Measurements from ENCODE around the gene ZNF48. TPM values are rescaled to one million over a fixed set of nuclear protein-coding genes. Genes with fewer than 3 reads are reported as not detected.

ZNF48 gene
- total RNA-seq, 4 donors from 2014 or later: 3.4 to 5.4 (median 4.9) TPM

DNA sequence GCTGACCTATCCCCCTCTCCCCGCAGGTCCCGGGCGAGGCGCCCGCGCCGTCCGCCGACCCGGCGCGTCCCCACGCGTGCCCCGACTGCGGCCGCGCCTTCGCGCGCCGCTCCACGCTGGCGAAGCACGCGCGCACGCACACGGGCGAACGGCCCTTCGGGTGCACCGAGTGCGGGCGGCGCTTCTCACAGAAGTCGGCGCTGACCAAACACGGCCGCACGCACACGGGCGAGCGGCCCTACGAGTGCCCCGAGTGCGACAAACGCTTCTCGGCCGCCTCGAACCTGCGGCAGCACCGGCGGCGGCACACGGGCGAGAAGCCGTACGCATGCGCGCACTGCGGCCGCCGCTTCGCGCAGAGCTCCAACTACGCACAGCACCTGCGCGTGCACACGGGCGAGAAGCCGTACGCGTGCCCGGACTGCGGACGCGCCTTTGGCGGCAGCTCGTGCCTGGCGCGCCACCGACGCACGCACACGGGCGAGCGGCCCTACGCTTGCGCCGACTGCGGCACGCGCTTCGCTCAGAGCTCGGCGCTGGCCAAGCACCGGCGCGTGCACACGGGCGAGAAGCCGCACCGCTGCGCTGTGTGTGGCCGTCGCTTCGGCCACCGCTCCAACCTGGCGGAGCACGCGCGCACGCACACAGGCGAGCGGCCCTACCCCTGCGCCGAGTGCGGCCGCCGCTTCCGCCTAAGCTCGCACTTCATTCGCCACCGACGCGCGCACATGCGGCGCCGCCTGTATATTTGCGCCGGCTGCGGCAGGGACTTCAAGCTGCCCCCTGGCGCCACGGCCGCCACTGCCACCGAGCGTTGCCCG lies 22.5 kb downstream of the ZNF48 start:
- no peak for TF ChIP-seq CTCF (IDR thresholded peaks at IDR 0.05)
- peak; percentile 87 for ATAC-seq (ENCODE audit: low FRiP score)
- no peak for DNase-seq (ENCODE audit: low spot score)

- ATAC-seq (ENCODE audit: low FRiP score) (no peak), DNase-seq (ENCODE audit: low spot score) (no peak)
- TF ChIP-seq CTCF (IDR thresholded peaks at IDR 0.05): no peak
Measured at GRCh38 chr16:30418350-30419181, 23.3 kb downstream of the ZNF48 start.

- no peak for ATAC-seq (ENCODE audit: low FRiP score)
- DNase-seq (ENCODE audit: low spot score): no peak
- no peak for TF ChIP-seq CTCF (IDR thresholded peaks at IDR 0.05)
Measured at GRCh38 chr16:30421010-30421409, 25.8 kb downstream of the ZNF48 start.

DNA sequence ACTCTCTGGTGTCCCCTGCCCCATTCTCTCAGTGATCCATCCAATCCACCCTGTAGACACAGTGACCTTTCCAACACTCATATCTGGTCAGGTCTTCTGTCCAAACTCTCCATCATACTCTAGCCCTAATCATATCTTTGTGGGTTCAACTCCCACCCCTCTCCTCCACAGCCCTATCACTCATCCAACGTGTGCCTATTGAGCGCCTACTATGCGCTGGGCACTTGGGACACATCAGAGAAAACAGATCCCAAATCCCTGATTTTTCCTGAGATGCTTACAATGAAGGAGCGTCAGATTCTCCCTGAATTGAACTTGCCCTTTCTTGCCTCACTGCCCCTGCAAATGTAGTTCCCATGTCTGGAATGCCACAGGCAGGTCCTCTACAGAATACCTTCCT lies 32.8 kb downstream of the ZNF48 start:
- ATAC-seq (ENCODE audit: low FRiP score): no peak
- no peak for TF ChIP-seq CTCF (IDR thresholded peaks at IDR 0.05)
- no peak for DNase-seq (ENCODE audit: low spot score)

- ATAC-seq (ENCODE audit: low FRiP score) (peak; percentile 12), DNase-seq (ENCODE audit: low spot score) (no peak)
- TF ChIP-seq CTCF (IDR thresholded peaks at IDR 0.05): no peak
Measured at GRCh38 chr16:30429418-30429677, 34.1 kb downstream of the ZNF48 start.

DNA sequence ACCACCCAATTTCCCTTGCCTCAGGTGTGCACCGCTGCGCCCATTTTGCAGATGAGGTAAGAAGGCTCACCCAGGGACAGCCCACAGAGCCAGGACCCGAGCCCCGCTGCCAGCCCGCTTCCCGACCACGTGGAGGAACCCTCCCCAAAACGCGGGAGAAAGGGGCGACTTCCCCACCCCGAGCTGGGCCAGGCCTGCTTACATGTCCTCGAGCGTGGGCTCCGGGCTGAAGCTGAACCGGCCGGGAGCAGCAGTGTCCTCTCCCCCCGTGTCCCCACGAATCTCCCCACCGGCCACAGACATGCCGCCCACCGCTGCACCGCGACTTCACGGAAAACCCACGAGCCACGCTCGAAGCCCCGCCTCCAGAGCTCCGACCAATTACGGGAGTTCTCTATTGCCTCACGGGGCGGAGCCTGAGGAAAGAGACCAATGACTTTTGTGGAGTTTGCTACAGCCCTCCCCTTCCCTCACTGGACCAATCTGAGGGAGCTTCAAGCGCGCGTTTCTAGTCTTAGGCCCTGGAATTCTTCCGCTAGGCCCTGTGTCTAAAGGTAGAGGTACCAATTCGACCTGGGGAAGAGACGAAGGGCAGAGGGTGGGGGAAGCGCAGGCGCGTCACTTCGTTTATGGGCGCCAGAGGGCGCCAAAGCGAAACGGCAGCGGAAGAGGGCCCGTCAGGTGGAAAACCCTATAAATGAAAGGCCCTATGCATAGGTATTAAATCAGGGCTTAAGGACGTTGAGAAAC lies 34.6 kb downstream of the ZNF48 start, which contains the start of gene DCTPP1:
Gene DCTPP1, minus strand, starts transcription at position 353 of the 750 bp plus-strand sequence. Its CDS starts 50 bp downstream, at position 303.
- TF ChIP-seq CTCF (IDR thresholded peaks at IDR 0.05): peak in 2 of 3 donors; percentile 21 to 42
- ATAC-seq (ENCODE audit: low FRiP score) (peak; percentile 100), DNase-seq (ENCODE audit: low spot score) (peak; percentile 92)

Data from omental fat pad (tissue), 4 donors.